ENCODE measurements around the gene GAS7. TPM values are rescaled to one million over a fixed set of nuclear protein-coding genes. Genes with fewer than 3 reads are reported as not detected.

The GAS7 gene
- total RNA-seq, 1 donor from 2014 or later = 39.8 TPM

GRCh38 chr17:9918352-9918751, 280.1 kb downstream of the GAS7 start:
- H3K36me3 Mint-ChIP-seq (ENCODE audit: low read depth) = peaks cover 10% of the 10 kb centered on the region
- ChIA-PET CTCF (interaction anchor here (1.3 kb wide), 1 partner anchor 352 kb away, joined by 3 read pairs; no protein-coding TSS in a partner anchor), POLR2A (no interaction called here)
- no peaks in the 10 kb centered on the region for H3K27me3 Mint-ChIP-seq
- intact Hi-C loops (cut with micrococcal nuclease) = no loop called here
- H3K4me3 Mint-ChIP-seq = no peak overlapping the region
- H3K9me3 Mint-ChIP-seq = no peaks in the 10 kb centered on the region
- H3K4me1 Mint-ChIP-seq = no peaks in the 10 kb centered on the region
- no peak for TF ChIP-seq CTCF (IDR thresholded peaks at IDR 0.05)
- DNase-seq = no peak
- no peak for ATAC-seq (ENCODE audit: low read depth)
- no peak overlapping the region for H3K27ac Mint-ChIP-seq

- Mint-ChIP-seq H3K36me3 (ENCODE audit: low read depth) (peaks cover 10% of the 10 kb centered on the region), H3K27me3 (no peaks in the 10 kb centered on the region), H3K4me3 (no peak overlapping the region), H3K27ac (no peak overlapping the region), H3K9me3 (no peaks in the 10 kb centered on the region), H3K4me1 (no peaks in the 10 kb centered on the region)
- intact Hi-C loops (cut with micrococcal nuclease) = no loop called here
- no peak for TF ChIP-seq CTCF (IDR thresholded peaks at IDR 0.05)
- CTCF ChIA-PET = interaction anchor here (1.3 kb wide), 1 partner anchor 353 kb away, joined by 3 read pairs; no protein-coding TSS in a partner anchor
- DNase-seq = no peak
- POLR2A ChIA-PET = no interaction called here
- ATAC-seq (ENCODE audit: low read depth) = no peak
Measured at GRCh38 chr17:9917801-9918200, 280.6 kb downstream of the GAS7 start.

- Mint-ChIP-seq H3K27me3 (no peaks in the 10 kb centered on the region), H3K36me3 (ENCODE audit: low read depth) (peaks cover 10% of the 10 kb centered on the region), H3K4me3 (no peak overlapping the region), H3K9me3 (no peaks in the 10 kb centered on the region), H3K4me1 (no peaks in the 10 kb centered on the region), H3K27ac (no peak overlapping the region)
- ChIA-PET POLR2A (no interaction called here), CTCF (no interaction called here)
- DNase-seq (no peak), ATAC-seq (ENCODE audit: low read depth) (no peak)
- intact Hi-C loops (cut with micrococcal nuclease) = no loop called here
- TF ChIP-seq CTCF (IDR thresholded peaks at IDR 0.05) = no peak
Measured at GRCh38 chr17:9917131-9917530, 281.3 kb downstream of the GAS7 start.

GRCh38 chr17:9916108-9916507, 282.3 kb downstream of the GAS7 start:
- peaks cover 10% of the 10 kb centered on the region for H3K36me3 Mint-ChIP-seq (ENCODE audit: low read depth)
- CTCF ChIA-PET = interaction anchor here (0.6 to 0.7 kb wide), 2 partner anchors 9 to 41 kb away, joined by 3 to 5 read pairs; no protein-coding TSS in a partner anchor
- H3K4me3 Mint-ChIP-seq = no peak overlapping the region
- ATAC-seq (ENCODE audit: low read depth) (no peak), DNase-seq (no peak)
- intact Hi-C loops (cut with micrococcal nuclease) = no loop called here
- POLR2A ChIA-PET = no interaction called here
- H3K27me3 Mint-ChIP-seq = no peaks in the 10 kb centered on the region
- H3K27ac Mint-ChIP-seq = no peak overlapping the region
- H3K4me1 Mint-ChIP-seq = no peaks in the 10 kb centered on the region
- no peaks in the 10 kb centered on the region for H3K9me3 Mint-ChIP-seq
- TF ChIP-seq CTCF (IDR thresholded peaks at IDR 0.05) = no peak

- CTCF ChIA-PET = no interaction called here
- no peak overlapping the region for H3K27ac Mint-ChIP-seq
- H3K4me1 Mint-ChIP-seq = no peaks in the 10 kb centered on the region
- H3K27me3 Mint-ChIP-seq = no peaks in the 10 kb centered on the region
- no peak for TF ChIP-seq CTCF (IDR thresholded peaks at IDR 0.05)
- no peak overlapping the region for H3K4me3 Mint-ChIP-seq
- intact Hi-C loops (cut with micrococcal nuclease) = no loop called here
- no peak for ATAC-seq (ENCODE audit: low read depth)
- POLR2A ChIA-PET = no interaction called here
- DNase-seq = no peak
- H3K36me3 Mint-ChIP-seq (ENCODE audit: low read depth) = peaks cover 10% of the 10 kb centered on the region
- no peaks in the 10 kb centered on the region for H3K9me3 Mint-ChIP-seq
Measured at GRCh38 chr17:9913476-9913875, 284.9 kb downstream of the GAS7 start.
